ENCODE results near the gene MSX2. TPM values are rescaled to one million over a fixed set of nuclear protein-coding genes. Genes with fewer than 3 reads are reported as not detected.
A peak's percentile ranks its signal among the peaks of the same experiment; 100 is the strongest.

Gene MSX2
- 5.1 and 5.8 TPM in 2 replicates for polyA plus RNA-seq (2012; rRNA removed)
- polyA plus RNA-seq (2012; cell fraction: cytosol; rRNA removed) = 3.4 and 3.5 TPM in 2 replicates
- polyA plus RNA-seq (2012; cell fraction: nucleus; rRNA removed) = 5.6 and 7.0 TPM in 2 replicates

DNA sequence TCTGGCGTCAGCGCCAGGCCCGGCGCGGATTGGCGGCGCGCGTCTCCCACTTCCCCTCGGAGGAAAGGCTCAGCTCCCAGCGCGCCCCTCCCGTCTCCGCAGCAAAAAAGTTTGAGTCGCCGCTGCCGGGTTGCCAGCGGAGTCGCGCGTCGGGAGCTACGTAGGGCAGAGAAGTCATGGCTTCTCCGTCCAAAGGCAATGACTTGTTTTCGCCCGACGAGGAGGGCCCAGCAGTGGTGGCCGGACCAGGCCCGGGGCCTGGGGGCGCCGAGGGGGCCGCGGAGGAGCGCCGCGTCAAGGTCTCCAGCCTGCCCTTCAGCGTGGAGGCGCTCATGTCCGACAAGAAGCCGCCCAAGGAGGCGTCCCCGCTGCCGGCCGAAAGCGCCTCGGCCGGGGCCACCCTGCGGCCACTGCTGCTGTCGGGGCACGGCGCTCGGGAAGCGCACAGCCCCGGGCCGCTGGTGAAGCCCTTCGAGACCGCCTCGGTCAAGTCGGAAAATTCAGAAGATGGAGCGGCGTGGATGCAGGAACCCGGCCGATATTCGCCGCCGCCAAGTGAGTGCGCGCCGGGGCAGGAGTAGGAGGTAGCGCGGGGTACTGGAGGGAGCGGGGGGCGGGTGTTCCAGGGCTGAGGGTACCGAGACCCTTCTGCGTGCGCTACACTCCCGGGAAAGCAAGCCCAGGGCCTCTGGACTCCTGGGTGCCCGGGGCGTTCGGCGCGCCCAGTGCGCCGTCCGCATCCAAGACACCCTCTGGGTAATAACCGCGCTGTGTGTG, at the start of gene MSX2:
TSS of gene MSX2 (plus strand) at position 99 of the 777 bp plus-strand sequence. CDS start at position 177, 78 bp downstream.
- Histone ChIP-seq H3K4me3 (ENCODE audit: low read depth in 2 of 2, low read length in 1 of 2) (peak within 1 kb of the TSS; percentile 78 to 88), H3K27me3 (ENCODE audit: insufficient read depth) (peaks cover 32% of the 10 kb centered on the region), H3F3A (replicated peaks; ENCODE audit: insufficient read depth) (peaks cover 4% of the 10 kb centered on the region), H3K79me2 (ENCODE audit: insufficient read depth) (peaks cover 3% of the 10 kb centered on the region; the same call in 1 of the 2 replicates), H3K9me3 (no peaks in the 10 kb centered on the region), H3K9ac (peak within 1 kb of the TSS; percentile 72), H4K20me1 (ENCODE audit: insufficient read depth) (no peaks in the 10 kb centered on the region), H3K4me1 (ENCODE audit: control insufficient read depth in 1 of 2, insufficient read depth in 2 of 2, low read depth in 1 of 2, low read length in 1 of 2) (peaks cover 0 to 23% of the 10 kb centered on the region in 2 experiments; a peak in 2 of 4 replicates), H3K4me2 (peak within 1 kb of the TSS; percentile 91), H2AFZ (ENCODE audit: low read depth) (peak within 1 kb of the TSS; percentile 89), H3K27ac (ENCODE audit: low read depth in 2 of 2, low read length in 1 of 2) (peak within 1 kb of the TSS; percentile 35 to 58; a peak in 3 of 4 replicates), H3K9me2 (no peaks in the 10 kb centered on the region), H3K36me3 (replicated peaks in 1 of 2; ENCODE audit: control insufficient read depth in 1 of 2, insufficient read depth in 2 of 2, low read length in 1 of 2) (no peaks in the 10 kb centered on the region)
- DNase-seq = peak; percentile 97
- CTCF ChIA-PET = interaction anchor here (0.6 to 4.8 kb wide), 5 partner anchors 12 to 305 kb away, joined by 3 to 38 read pairs (median 4); no protein-coding TSS in a partner anchor
- POLR2A ChIA-PET = interaction anchor here (0.6 to 0.7 kb wide), 3 partner anchors 209 to 395 kb away, joined by 3 to 4 read pairs (median 3); no protein-coding TSS in a partner anchor
- 7% methylated on average over 11 of the region's 87 CpGs for WGBS (ENCODE audit: low lambda C conversion rate)
- TF ChIP-seq ELF1 (IDR thresholded peaks at IDR 0.05) (peak; percentile 38; the same call in 1 of the 2 replicates), MXI1 (IDR thresholded peaks at IDR 0.05; ENCODE audit: low read depth, low read length) (peak; percentile 18), RCOR1 (IDR thresholded peaks at IDR 0.05; ENCODE audit: low read length) (no peak), TAF1 (IDR thresholded peaks at IDR 0.05; ENCODE audit: borderline replicate concordance, low read depth, low read length) (peak; percentile 40; the same call in 1 of the 2 replicates), GATA2 (CRISPR knock-in tag; IDR thresholded peaks at IDR 0.05) (no peak), MEF2A (IDR thresholded peaks at IDR 0.05; ENCODE audit: borderline replicate concordance, low read depth) (no peak), USF1 (IDR thresholded peaks at IDR 0.05; ENCODE audit: borderline replicate concordance, low read depth) (no peak), CHD2 (IDR thresholded peaks at IDR 0.05; ENCODE audit: low read length, partially characterized antibody) (no peak), TCF12 (IDR thresholded peaks at IDR 0.05) (no peak), SMC3 (IDR thresholded peaks at IDR 0.05; ENCODE audit: low read depth, low read length) (no peak), FOSL2 (IDR thresholded peaks at IDR 0.05; ENCODE audit: borderline replicate concordance, low read depth) (no peak), RFX5 (IDR thresholded peaks at IDR 0.05; ENCODE audit: low read length) (no peak; the same call in 1 of the 2 replicates), FOXJ3 (CRISPR knock-in tag; IDR thresholded peaks at IDR 0.05) (no peak), NRF1 (IDR thresholded peaks at IDR 0.05; ENCODE audit: low read depth, low read length) (0 out of 2 replicates have a peak, but pooled peaks have one; percentile 6), YY1 (IDR thresholded peaks at IDR 0.05; ENCODE audit: low read depth) (peak; percentile 32; the same call in 1 of the 2 replicates), ZBTB33 (IDR thresholded peaks at IDR 0.05; ENCODE audit: borderline replicate concordance, low read depth) (no peak)
- TF ChIP-seq, protein P1, sequence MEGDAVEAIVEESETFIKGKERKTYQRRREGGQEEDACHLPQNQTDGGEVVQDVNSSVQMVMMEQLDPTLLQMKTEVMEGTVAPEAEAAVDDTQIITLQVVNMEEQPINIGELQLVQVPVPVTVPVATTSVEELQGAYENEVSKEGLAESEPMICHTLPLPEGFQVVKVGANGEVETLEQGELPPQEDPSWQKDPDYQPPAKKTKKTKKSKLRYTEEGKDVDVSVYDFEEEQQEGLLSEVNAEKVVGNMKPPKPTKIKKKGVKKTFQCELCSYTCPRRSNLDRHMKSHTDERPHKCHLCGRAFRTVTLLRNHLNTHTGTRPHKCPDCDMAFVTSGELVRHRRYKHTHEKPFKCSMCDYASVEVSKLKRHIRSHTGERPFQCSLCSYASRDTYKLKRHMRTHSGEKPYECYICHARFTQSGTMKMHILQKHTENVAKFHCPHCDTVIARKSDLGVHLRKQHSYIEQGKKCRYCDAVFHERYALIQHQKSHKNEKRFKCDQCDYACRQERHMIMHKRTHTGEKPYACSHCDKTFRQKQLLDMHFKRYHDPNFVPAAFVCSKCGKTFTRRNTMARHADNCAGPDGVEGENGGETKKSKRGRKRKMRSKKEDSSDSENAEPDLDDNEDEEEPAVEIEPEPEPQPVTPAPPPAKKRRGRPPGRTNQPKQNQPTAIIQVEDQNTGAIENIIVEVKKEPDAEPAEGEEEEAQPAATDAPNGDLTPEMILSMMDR (IDR thresholded peaks at IDR 0.05) = no peak
- TF ChIP-seq, protein P2, sequence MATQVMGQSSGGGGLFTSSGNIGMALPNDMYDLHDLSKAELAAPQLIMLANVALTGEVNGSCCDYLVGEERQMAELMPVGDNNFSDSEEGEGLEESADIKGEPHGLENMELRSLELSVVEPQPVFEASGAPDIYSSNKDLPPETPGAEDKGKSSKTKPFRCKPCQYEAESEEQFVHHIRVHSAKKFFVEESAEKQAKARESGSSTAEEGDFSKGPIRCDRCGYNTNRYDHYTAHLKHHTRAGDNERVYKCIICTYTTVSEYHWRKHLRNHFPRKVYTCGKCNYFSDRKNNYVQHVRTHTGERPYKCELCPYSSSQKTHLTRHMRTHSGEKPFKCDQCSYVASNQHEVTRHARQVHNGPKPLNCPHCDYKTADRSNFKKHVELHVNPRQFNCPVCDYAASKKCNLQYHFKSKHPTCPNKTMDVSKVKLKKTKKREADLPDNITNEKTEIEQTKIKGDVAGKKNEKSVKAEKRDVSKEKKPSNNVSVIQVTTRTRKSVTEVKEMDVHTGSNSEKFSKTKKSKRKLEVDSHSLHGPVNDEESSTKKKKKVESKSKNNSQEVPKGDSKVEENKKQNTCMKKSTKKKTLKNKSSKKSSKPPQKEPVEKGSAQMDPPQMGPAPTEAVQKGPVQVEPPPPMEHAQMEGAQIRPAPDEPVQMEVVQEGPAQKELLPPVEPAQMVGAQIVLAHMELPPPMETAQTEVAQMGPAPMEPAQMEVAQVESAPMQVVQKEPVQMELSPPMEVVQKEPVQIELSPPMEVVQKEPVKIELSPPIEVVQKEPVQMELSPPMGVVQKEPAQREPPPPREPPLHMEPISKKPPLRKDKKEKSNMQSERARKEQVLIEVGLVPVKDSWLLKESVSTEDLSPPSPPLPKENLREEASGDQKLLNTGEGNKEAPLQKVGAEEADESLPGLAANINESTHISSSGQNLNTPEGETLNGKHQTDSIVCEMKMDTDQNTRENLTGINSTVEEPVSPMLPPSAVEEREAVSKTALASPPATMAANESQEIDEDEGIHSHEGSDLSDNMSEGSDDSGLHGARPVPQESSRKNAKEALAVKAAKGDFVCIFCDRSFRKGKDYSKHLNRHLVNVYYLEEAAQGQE (IDR thresholded peaks at IDR 0.05; ENCODE audit: low read depth, low read length) = no peak
- TF ChIP-seq, protein P3, sequence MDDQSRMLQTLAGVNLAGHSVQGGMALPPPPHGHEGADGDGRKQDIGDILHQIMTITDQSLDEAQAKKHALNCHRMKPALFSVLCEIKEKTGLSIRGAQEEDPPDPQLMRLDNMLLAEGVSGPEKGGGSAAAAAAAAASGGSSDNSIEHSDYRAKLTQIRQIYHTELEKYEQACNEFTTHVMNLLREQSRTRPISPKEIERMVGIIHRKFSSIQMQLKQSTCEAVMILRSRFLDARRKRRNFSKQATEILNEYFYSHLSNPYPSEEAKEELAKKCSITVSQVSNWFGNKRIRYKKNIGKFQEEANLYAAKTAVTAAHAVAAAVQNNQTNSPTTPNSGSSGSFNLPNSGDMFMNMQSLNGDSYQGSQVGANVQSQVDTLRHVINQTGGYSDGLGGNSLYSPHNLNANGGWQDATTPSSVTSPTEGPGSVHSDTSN (IDR thresholded peaks at IDR 0.05) = no peak
- TF ChIP-seq, protein P4, sequence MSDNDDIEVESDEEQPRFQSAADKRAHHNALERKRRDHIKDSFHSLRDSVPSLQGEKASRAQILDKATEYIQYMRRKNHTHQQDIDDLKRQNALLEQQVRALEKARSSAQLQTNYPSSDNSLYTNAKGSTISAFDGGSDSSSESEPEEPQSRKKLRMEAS (IDR thresholded peaks at IDR 0.05; ENCODE audit: low read depth) = no peak

Measured in SK-N-SH (cell line).